ENCODE data around the gene MPDU1. TPM values are rescaled to one million over a fixed set of nuclear protein-coding genes. Genes with fewer than 3 reads are reported as not detected.

MPDU1 gene
- total and polyA plus RNA-seq, 2 of the 13 experiments (the other 11 are each of a cell fraction or from before 2014, with no cell fraction given): 112 to 167 TPM

DNA sequence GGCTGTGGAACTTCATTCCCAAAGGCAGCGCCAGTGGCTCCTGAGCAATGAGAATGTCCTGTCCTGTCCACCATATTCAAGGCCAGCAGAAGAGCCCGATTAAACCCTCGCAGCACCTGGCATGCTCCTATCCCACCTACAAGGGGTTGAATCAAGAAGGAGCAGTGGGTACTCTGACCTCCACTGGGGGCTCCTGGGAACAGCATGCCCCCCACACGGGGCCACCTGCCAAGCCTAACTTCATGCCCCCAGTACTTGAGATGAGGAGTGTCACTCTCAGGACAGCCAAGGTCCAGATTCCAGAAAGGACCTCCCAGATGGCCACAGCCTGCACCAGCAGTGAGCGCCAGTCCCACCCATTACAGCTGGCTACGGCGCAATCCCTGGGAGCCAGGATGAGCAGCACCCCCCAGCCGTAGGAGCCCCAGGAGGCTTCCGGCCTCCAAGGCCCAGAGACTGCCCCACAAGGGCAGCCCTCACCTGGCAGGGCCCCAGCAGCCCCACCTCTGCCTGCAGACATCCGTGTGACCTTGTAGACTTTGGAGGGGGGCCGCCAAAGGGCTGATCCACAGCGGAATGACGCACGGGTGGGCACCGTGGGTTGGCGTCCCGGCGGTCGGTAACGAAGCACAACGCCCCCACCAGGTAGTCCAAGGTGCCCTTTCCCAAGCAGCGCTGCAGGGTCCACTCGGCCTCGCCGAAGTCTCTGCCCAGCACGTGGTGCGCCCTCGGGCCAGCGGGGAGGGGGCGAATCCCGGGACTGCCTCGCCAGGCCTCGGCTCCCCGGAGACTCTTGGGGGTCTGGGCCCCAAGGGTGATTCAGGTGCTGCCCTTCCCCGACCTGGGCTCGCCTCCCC, 1.0 kb upstream of the MPDU1 start (continued):
- TF ChIP-seq ZNF850 (CRISPR knock-in tag; conservative IDR thresholded peaks at IDR 0.05): 0 out of 2 replicates have a peak, but pooled peaks have one; percentile 7
- TF ChIP-seq, protein P1, sequence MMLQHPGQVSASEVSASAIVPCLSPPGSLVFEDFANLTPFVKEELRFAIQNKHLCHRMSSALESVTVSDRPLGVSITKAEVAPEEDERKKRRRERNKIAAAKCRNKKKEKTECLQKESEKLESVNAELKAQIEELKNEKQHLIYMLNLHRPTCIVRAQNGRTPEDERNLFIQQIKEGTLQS (CRISPR knock-in tag; IDR thresholded peaks at IDR 0.05): no peak
- TF ChIP-seq, protein P2, sequence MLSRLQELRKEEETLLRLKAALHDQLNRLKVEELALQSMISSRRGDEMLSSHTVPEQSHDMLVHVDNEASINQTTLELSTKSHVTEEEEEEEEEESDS (CRISPR knock-in tag; IDR thresholded peaks at IDR 0.05; ENCODE audit: borderline replicate concordance): no peak
- no peak for TF ChIP-seq SNRNP70 (IDR thresholded peaks at IDR 0.05; ENCODE audit: low read depth, low read length)
- no peak for TF ChIP-seq ZMAT3 (CRISPR knock-in tag; conservative IDR thresholded peaks at IDR 0.05)
- TF ChIP-seq ZNF17 (CRISPR knock-in tag; IDR thresholded peaks at IDR 0.05): no peak
- TF ChIP-seq, protein P3, sequence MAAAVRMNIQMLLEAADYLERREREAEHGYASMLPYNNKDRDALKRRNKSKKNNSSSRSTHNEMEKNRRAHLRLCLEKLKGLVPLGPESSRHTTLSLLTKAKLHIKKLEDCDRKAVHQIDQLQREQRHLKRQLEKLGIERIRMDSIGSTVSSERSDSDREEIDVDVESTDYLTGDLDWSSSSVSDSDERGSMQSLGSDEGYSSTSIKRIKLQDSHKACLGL (CRISPR knock-in tag; IDR thresholded peaks at IDR 0.05): 0 out of 2 replicates have a peak, but pooled peaks have one; percentile 2
- no peak for TF ChIP-seq SMAD1 (CRISPR knock-in tag; IDR thresholded peaks at IDR 0.05; ENCODE audit: borderline replicate concordance, low read depth)
- TF ChIP-seq RBFOX2 (IDR thresholded peaks at IDR 0.05; ENCODE audit: low read depth, low read length): 0 out of 2 replicates have a peak, but pooled peaks have one; percentile 24
- TF ChIP-seq, protein P4, sequence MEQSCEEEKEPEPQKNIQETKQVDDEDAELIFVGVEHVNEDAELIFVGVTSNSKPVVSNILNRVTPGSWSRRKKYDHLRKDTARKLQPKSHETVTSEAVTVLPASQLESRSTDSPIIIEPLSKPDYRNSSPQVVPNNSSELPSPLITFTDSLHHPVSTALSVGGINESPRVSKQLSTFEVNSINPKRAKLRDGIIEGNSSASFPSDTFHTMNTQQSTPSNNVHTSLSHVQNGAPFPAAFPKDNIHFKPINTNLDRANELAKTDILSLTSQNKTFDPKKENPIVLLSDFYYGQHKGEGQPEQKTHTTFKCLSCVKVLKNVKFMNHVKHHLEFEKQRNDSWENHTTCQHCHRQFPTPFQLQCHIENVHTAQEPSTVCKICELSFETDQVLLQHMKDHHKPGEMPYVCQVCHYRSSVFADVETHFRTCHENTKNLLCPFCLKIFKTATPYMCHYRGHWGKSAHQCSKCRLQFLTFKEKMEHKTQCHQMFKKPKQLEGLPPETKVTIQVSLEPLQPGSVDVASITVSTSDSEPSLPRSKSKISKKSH (CRISPR knock-in tag; IDR thresholded peaks at IDR 0.05; ENCODE audit: borderline replicate concordance): no peak
- no peak for TF ChIP-seq EP300 (IDR thresholded peaks at IDR 0.05; ENCODE audit: low read depth in 2 of 2, low read length in 2 of 2)
- TF ChIP-seq EP300 (CRISPR knock-in tag; IDR thresholded peaks at IDR 0.05; ENCODE audit: borderline replicate concordance): no peak
- TF ChIP-seq TARDBP (CRISPR knock-in tag; IDR thresholded peaks at IDR 0.05): no peak
- no peak for TF ChIP-seq SIN3B (IDR thresholded peaks at IDR 0.05; ENCODE audit: low read length)
- TF ChIP-seq, protein P5, sequence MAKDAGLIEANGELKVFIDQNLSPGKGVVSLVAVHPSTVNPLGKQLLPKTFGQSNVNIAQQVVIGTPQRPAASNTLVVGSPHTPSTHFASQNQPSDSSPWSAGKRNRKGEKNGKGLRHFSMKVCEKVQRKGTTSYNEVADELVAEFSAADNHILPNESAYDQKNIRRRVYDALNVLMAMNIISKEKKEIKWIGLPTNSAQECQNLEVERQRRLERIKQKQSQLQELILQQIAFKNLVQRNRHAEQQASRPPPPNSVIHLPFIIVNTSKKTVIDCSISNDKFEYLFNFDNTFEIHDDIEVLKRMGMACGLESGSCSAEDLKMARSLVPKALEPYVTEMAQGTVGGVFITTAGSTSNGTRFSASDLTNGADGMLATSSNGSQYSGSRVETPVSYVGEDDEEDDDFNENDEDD (CRISPR knock-in tag; IDR thresholded peaks at IDR 0.05; ENCODE audit: borderline replicate concordance): no peak
- TF ChIP-seq ZNF510 (CRISPR knock-in tag; IDR thresholded peaks at IDR 0.05; ENCODE audit: low read depth): no peak
- no peak for TF ChIP-seq ELF1 (CRISPR knock-in tag; IDR thresholded peaks at IDR 0.05)

Measured in HepG2 (cell line).